HepG2 (cell line): ENCODE measurements around the gene MRPL20. TPM values are rescaled to one million over a fixed set of nuclear protein-coding genes. Genes with fewer than 3 reads are reported as not detected.

Experiments used
- AGO2 ChIP-seq: fragments of 200-400 bp; formaldehyde crosslinking; optimal IDR thresholded peaks from 2 replicates; pipeline ENCODE3; 2017; ENCODE audit warnings: mild to moderate bottlenecking, low read depth, low read length, moderate library complexity
- GATA4 ChIP-seq: sonication (generic); IDR thresholded peaks from 2 replicates; pipeline ENCODE4 v1.6.1; 2016; ENCODE audit warnings: antibody characterized with exemption, low read depth, borderline replicate concordance
- HNRNPH1 ChIP-seq: fragments of 200-400 bp; formaldehyde crosslinking; optimal IDR thresholded peaks from 2 replicates; pipeline ENCODE3; 2017; ENCODE audit warnings: mild to moderate bottlenecking, low read depth, low read length
- HOXA9 ChIP-seq: sonication (generic); formaldehyde crosslinking; IDR thresholded peaks from 2 replicates; pipeline ENCODE4 v1.8.1; 2022; ENCODE audit warnings: missing genetic modification reagents, mild to moderate bottlenecking, moderate library complexity, borderline replicate concordance
- KDM2A ChIP-seq: sonication (generic); formaldehyde crosslinking; IDR thresholded peaks from 2 replicates; pipeline ENCODE4 v1.4.0; 2020; ENCODE audit warnings: low read depth, missing genetic modification reagents, borderline replicate concordance
- KLF9 ChIP-seq: IDR thresholded peaks from 2 replicates; pipeline ENCODE4 v1.6.1; 2016; ENCODE audit warnings: low read depth
- NAIF1 ChIP-seq: sonication (generic); formaldehyde crosslinking; IDR thresholded peaks from 2 replicates; pipeline ENCODE4 v1.5.0; 2020; ENCODE audit warnings: mild to moderate bottlenecking, missing genetic modification reagents, borderline replicate concordance
- NCOA2 ChIP-seq: sonication (generic); formaldehyde crosslinking; IDR thresholded peaks from 2 replicates; pipeline ENCODE4 v1.8.0; 2022; ENCODE audit warnings: inconsistent platforms
- NFATC3 ChIP-seq: sonication (generic); formaldehyde crosslinking; IDR thresholded peaks from 2 replicates; pipeline ENCODE4 v1.5.1; 2020; ENCODE audit warnings: mild to moderate bottlenecking, missing genetic modification reagents
- REPIN1 ChIP-seq: sonication (generic); formaldehyde crosslinking; IDR thresholded peaks from 2 replicates; pipeline ENCODE4 v1.8.0; 2022; ENCODE audit warnings: missing genetic modification reagents, low read depth, mild to moderate bottlenecking, borderline replicate concordance
- RFX1 ChIP-seq: fragments of 450-650 bp; IDR thresholded peaks from 2 replicates; pipeline ENCODE4 v1.6.1; 2017
- SNAPC5 ChIP-seq: sonication (generic); formaldehyde crosslinking; IDR thresholded peaks from 2 replicates; pipeline ENCODE4 v1.8.1; 2023; ENCODE audit warnings: mild to moderate bottlenecking, missing genetic modification reagents, borderline replicate concordance
- SP1 ChIP-seq, 2 experiments: fragments of 450-650 bp in 1 of 2; sonication (generic) in 1 of 2; formaldehyde crosslinking in 1 of 2; IDR thresholded peaks; 2 replicates each; pipeline versions ENCODE4 v1.4.0 to v1.6.1; 2016 to 2020; ENCODE audit warnings: missing genetic modification reagents in 1 of 2
- TGIF2 ChIP-seq: IDR thresholded peaks from 2 replicates; pipeline ENCODE4 v1.6.1; 2016; ENCODE audit warnings: control low read depth, missing compliant biosample characterization
- ZBTB44 ChIP-seq: sonication (generic); formaldehyde crosslinking; IDR thresholded peaks from 2 replicates; pipeline ENCODE4 v1.4.0; 2020; ENCODE audit warnings: missing genetic modification reagents
- ZNF138 ChIP-seq: sonication (generic); formaldehyde crosslinking; IDR thresholded peaks from 2 replicates; pipeline ENCODE4 v1.5.0; 2020; ENCODE audit warnings: mild to moderate bottlenecking, low read depth, missing genetic modification reagents
- ZNF260 ChIP-seq: sonication (generic); formaldehyde crosslinking; IDR thresholded peaks from 2 replicates; pipeline ENCODE4 v1.4.0; 2020; ENCODE audit warnings: missing genetic modification reagents, low read depth, mild to moderate bottlenecking, borderline replicate concordance
- ZNF274 ChIP-seq: sonication (generic); formaldehyde crosslinking; IDR thresholded peaks from 2 replicates; pipeline ENCODE4 v1.5.1; 2020; ENCODE audit warnings: mild to moderate bottlenecking, missing genetic modification reagents
- ZNF446 ChIP-seq: sonication (generic); formaldehyde crosslinking; IDR thresholded peaks from 2 replicates; pipeline ENCODE4 v1.5.0; 2020; ENCODE audit warnings: mild to moderate bottlenecking, missing genetic modification reagents
- ZNF496 ChIP-seq: sonication (generic); formaldehyde crosslinking; IDR thresholded peaks from 2 replicates; pipeline ENCODE4 v1.8.1; 2023; ENCODE audit warnings: mild to moderate bottlenecking, moderate library complexity, missing genetic modification reagents; ENCODE audit not compliant: insufficient replicate concordance
- ZNF660 ChIP-seq: sonication (generic); formaldehyde crosslinking; IDR thresholded peaks from 2 replicates; pipeline ENCODE4 v1.5.1; 2020; ENCODE audit warnings: mild to moderate bottlenecking, low read depth, missing genetic modification reagents, borderline replicate concordance
- ZZZ3 ChIP-seq: sonication (generic); formaldehyde crosslinking; IDR thresholded peaks from 2 replicates; pipeline ENCODE4 v1.4.0; 2020; ENCODE audit warnings: missing genetic modification reagents, mild to moderate bottlenecking, borderline replicate concordance
- polyA plus RNA-seq, 8 experiments: library from polyadenylated mRNA; depleted of rRNA in 3 of 8; stranded (reverse) in 7 of 8; unstranded in 1 of 8; fragments of >200 nt; fragmentation: Illumina TruSeq in 4 of 8; extraction: Trizol in 4 of 8; gene quantifications; 2 replicates each; pipeline versions ENCODE4 v1.2.1 to v1.2.3, GENCODE V29; 2011 to 2016; ENCODE audit warnings: low read depth in 4 of 8, missing spikeins in 1 of 8, mixed read lengths in 1 of 8; ENCODE audit not compliant: insufficient read depth in 1 of 8
- total RNA-seq, 5 experiments: library from RNA; depleted of rRNA; stranded (reverse); fragments of >200 nt; fragmentation: Illumina TruSeq; extraction: Trizol; gene quantifications; 2 replicates each; pipeline ENCODE4 v1.2.3, GENCODE V29; 2016; ENCODE audit warnings: low read depth in 1 of 5
- TF ChIP-seq, protein P1 (sequence below): IDR thresholded peaks from 2 replicates; pipeline ENCODE4 v1.6.1; 2016; ENCODE audit warnings: missing compliant biosample characterization, missing genetic modification reagents, borderline replicate concordance
- TF ChIP-seq, protein P2 (sequence below): sonication (generic); formaldehyde crosslinking; IDR thresholded peaks from 2 replicates; pipeline ENCODE4 v1.4.0; 2020; ENCODE audit warnings: mild to moderate bottlenecking, missing genetic modification reagents

The MRPL20 gene
- total and polyA plus RNA-seq, 2 of the 13 experiments (the other 11 are each of a cell fraction or from before 2014, with no cell fraction given), result 59.2 to 127 TPM

DNA sequence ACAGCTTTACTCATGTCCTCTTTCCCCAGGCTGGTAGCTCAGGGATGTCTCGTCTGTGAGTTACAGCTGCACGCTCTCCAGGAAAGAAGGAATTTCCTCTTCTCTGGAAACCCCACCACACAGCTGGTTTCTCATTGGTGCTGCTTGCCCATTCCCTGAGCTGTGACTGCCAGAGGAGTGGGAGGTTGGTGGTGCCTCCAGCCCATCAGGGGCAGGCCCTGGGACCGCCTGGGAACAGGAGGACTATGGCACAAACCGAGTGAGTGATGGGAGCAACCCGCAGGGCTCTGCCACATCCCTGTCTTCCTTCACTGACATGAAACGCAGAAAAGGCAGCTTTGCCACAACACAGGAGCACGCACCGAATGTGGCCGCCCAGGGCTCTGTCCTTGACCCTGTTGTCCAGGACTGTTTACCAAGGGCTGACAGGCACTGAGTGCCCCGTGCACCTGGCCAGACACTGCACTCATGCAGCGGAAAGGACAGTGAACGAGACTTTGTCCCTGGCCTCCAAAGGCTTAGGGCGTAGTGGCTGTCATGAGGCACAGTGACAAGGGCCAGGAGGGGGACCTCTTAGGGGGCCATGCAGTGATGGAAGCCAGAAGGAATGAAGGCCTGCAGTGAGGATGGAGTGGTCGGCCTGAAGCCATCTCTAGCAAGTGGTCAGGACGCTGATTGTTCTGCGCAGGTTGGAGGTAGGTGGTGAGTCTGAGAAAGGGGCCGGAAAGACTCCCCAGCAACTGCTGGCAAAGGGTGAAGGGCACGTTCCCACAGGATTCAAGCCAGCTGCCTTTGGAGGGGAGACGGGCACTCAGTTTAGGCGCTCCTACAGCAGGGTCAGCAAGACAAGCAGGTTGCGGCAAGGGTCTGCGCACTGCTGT, 6.3 kb downstream of the MRPL20 start (continued):
- TF ChIP-seq, protein P1, sequence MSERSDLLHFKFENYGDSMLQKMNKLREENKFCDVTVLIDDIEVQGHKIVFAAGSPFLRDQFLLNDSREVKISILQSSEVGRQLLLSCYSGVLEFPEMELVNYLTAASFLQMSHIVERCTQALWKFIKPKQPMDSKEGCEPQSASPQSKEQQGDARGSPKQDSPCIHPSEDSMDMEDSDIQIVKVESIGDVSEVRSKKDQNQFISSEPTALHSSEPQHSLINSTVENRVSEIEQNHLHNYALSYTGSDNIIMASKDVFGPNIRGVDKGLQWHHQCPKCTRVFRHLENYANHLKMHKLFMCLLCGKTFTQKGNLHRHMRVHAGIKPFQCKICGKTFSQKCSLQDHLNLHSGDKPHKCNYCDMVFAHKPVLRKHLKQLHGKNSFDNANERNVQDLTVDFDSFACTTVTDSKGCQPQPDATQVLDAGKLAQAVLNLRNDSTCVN (CRISPR knock-in tag), result peak; percentile 84; the same call in 1 of the 2 replicates
- TF ChIP-seq KDM2A (CRISPR knock-in tag) (peak; percentile 96), KLF9 (CRISPR knock-in tag) (no peak), ZNF260 (no peak), ZNF446 (CRISPR knock-in tag) (no peak), ZBTB44 (CRISPR knock-in tag) (no peak; the same call in 1 of the 2 replicates), NFATC3 (CRISPR knock-in tag) (no peak), ZZZ3 (CRISPR knock-in tag) (no peak), AGO2 (peak; percentile 90), GATA4 (peak; percentile 60; the same call in 1 of the 2 replicates), ZNF274 (CRISPR knock-in tag) (no peak; the same call in 1 of the 2 replicates), HOXA9 (CRISPR knock-in tag) (peak; percentile 86; the same call in 1 of the 2 replicates), SP1 (IDR thresholded peaks at IDR 0.05) (no peak), SP1 (CRISPR knock-in tag; IDR thresholded peaks at IDR 0.05) (peak; percentile 62), REPIN1 (CRISPR knock-in tag) (peak; percentile 95), RFX1 (no peak), NAIF1 (no peak), HNRNPH1 (no peak), TGIF2 (CRISPR knock-in tag) (peak; percentile 99), ZNF138 (CRISPR knock-in tag) (no peak), ZNF660 (no peak), NCOA2 (CRISPR knock-in tag) (peak; percentile 96), SNAPC5 (no peak), ZNF496 (CRISPR knock-in tag) (no peak)
- TF ChIP-seq, protein P2, sequence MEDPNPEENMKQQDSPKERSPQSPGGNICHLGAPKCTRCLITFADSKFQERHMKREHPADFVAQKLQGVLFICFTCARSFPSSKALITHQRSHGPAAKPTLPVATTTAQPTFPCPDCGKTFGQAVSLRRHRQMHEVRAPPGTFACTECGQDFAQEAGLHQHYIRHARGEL (CRISPR knock-in tag), result no peak
